ENCODE measurements around the gene ZMYM2. TPM values are rescaled to one million over a fixed set of nuclear protein-coding genes. Genes with fewer than 3 reads are reported as not detected.
A peak's percentile ranks its signal among the peaks of the same experiment; 100 is the strongest.

Gene ZMYM2
- total RNA-seq, 1 experiment from 2014 or later = 91.1 TPM

DNA sequence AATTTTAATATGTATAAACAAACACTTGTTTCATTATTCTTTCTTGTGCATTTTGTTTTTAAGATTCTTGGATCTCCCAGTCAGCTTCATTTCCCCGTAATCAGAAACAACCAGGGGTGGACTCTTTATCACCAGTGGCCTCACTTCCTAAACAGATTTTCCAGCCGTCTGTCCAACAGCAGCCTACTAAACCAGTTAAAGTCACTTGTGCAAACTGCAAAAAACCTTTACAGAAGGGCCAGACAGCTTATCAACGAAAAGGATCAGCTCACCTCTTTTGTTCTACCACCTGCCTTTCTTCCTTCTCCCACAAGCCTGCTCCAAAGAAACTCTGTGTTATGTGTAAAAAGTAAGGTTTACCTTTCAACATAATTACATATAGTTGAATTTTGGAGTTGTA, 44.3 kb downstream of the ZMYM2 start:
- H3K27ac Mint-ChIP-seq (ENCODE audit: unreplicated experiment) = no peak overlapping the region
- BruUV-seq (replicated peaks) = no TSS peak

DNA sequence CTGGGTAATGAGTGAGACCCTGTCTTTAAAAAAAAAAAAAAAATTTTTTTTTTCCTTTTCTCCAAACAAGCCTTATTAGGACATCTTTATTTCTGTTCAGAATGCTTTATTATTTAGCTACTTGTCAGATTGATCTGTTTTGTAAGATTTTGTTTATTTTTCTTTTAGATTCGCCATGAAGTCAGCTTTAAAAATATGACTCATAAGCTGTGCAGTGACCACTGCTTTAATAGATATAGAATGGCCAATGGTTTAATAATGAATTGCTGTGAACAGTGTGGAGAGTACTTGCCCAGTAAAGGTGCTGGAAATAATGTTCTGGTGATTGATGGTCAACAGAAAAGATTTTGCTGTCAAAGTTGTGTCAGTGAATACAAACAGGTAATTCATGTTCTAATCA, 47.7 kb downstream of the ZMYM2 start:
- TF ChIP-seq, protein P1, sequence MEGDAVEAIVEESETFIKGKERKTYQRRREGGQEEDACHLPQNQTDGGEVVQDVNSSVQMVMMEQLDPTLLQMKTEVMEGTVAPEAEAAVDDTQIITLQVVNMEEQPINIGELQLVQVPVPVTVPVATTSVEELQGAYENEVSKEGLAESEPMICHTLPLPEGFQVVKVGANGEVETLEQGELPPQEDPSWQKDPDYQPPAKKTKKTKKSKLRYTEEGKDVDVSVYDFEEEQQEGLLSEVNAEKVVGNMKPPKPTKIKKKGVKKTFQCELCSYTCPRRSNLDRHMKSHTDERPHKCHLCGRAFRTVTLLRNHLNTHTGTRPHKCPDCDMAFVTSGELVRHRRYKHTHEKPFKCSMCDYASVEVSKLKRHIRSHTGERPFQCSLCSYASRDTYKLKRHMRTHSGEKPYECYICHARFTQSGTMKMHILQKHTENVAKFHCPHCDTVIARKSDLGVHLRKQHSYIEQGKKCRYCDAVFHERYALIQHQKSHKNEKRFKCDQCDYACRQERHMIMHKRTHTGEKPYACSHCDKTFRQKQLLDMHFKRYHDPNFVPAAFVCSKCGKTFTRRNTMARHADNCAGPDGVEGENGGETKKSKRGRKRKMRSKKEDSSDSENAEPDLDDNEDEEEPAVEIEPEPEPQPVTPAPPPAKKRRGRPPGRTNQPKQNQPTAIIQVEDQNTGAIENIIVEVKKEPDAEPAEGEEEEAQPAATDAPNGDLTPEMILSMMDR (IDR thresholded peaks at IDR 0.05; ENCODE audit: insufficient read depth in 1 of 2, low read depth in 1 of 2, low read length in 1 of 2, severe bottlenecking in 1 of 2, unreplicated experiment in 1 of 2) = no peak

More for the DNA sequence above, 44.3 kb downstream of the ZMYM2 start:
- H3K27me3 ChIP-seq (replicated peaks; ENCODE audit: control insufficient read depth, insufficient read depth, low read length) = no peaks in the 10 kb centered on the region
- CTCF ChIA-PET = no interaction called here
- H3K9me3 Mint-ChIP-seq (ENCODE audit: unreplicated experiment) = no peaks in the 10 kb centered on the region
- POLR2A ChIA-PET = no interaction called here
- H3K4me3 ChIP-seq (ENCODE audit: low read depth, low read length) = no peak overlapping the region
- H3K4me3 Mint-ChIP-seq (ENCODE audit: unreplicated experiment) = no peak overlapping the region
- TF ChIP-seq, protein P1 (IDR thresholded peaks at IDR 0.05; ENCODE audit: insufficient read depth in 1 of 2, low read depth in 1 of 2, low read length in 1 of 2, severe bottlenecking in 1 of 2, unreplicated experiment in 1 of 2) = no peak
- peaks cover 20% of the 10 kb centered on the region for H3K4me1 ChIP-seq
- intact Hi-C loops (cut with micrococcal nuclease; ENCODE audit: unreplicated experiment) = no loop called here
- peaks cover 74% of the 10 kb centered on the region for H3K36me3 Mint-ChIP-seq (ENCODE audit: insufficient read depth, unreplicated experiment)
- H3K9me3 ChIP-seq = no peaks in the 10 kb centered on the region
- H3K4me1 Mint-ChIP-seq (ENCODE audit: low read depth, unreplicated experiment) = peaks cover 21% of the 10 kb centered on the region
- H3K27me3 Mint-ChIP-seq (ENCODE audit: insufficient read depth, unreplicated experiment) = no peaks in the 10 kb centered on the region
- peaks cover 4% of the 10 kb centered on the region for H3K36me3 ChIP-seq (ENCODE audit: control insufficient read depth, insufficient read depth, low read length)
- peak in 1 of 2 experiments; percentile 12 for DNase-seq

DNA sequence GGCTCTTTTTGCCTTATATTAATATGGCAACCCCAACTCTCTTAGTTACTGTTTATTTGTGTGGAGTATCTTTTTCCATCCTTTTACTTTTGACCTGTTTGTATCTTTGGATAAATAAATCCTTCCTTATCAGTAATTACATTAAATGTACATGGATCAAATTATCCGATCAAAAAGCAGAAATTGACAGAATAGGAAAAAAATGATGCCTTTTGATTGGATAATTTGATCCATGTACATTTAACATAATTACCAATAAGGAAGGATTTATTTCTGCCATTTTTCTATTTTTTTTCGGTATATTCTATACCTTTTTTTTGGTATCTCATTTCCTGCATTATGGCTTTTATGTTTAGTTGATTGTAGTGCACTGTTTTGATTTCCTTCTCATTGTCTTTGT, 57.2 kb downstream of the ZMYM2 start:
- Histone ChIP-seq H3K4me1 (no peaks in the 10 kb centered on the region), H3K4me3 (ENCODE audit: low read depth, low read length) (no peak overlapping the region), H3K36me3 (ENCODE audit: control insufficient read depth, insufficient read depth, low read length) (no peaks in the 10 kb centered on the region; the same call in none of the 2 replicates), H3K27me3 (replicated peaks; ENCODE audit: control insufficient read depth, insufficient read depth, low read length) (no peaks in the 10 kb centered on the region), H3K9me3 (peaks cover 16% of the 10 kb centered on the region)
- TF ChIP-seq, protein P1 (IDR thresholded peaks at IDR 0.05; ENCODE audit: insufficient read depth in 1 of 2, low read depth in 1 of 2, low read length in 1 of 2, severe bottlenecking in 1 of 2, unreplicated experiment in 1 of 2) = no peak
- H3K27me3 Mint-ChIP-seq (ENCODE audit: insufficient read depth, unreplicated experiment) = no peaks in the 10 kb centered on the region
- CTCF ChIA-PET = no interaction called here
- no peak for DNase-seq
- POLR2A ChIA-PET = no interaction called here
- H3K4me3 Mint-ChIP-seq (ENCODE audit: unreplicated experiment) = no peak overlapping the region
- H3K9me3 Mint-ChIP-seq (ENCODE audit: unreplicated experiment) = peaks cover 42% of the 10 kb centered on the region
- peaks cover 71% of the 10 kb centered on the region for H3K36me3 Mint-ChIP-seq (ENCODE audit: insufficient read depth, unreplicated experiment)
- no peak overlapping the region for H3K27ac Mint-ChIP-seq (ENCODE audit: unreplicated experiment)
- H3K4me1 Mint-ChIP-seq (ENCODE audit: low read depth, unreplicated experiment) = peaks cover 7% of the 10 kb centered on the region
- BruUV-seq (replicated peaks) = no TSS peak
- intact Hi-C loops (cut with micrococcal nuclease; ENCODE audit: unreplicated experiment) = no loop called here

More for the DNA sequence above, 47.7 kb downstream of the ZMYM2 start:
- BruUV-seq (replicated peaks) = no TSS peak
- ChIA-PET POLR2A (no interaction called here), CTCF (no interaction called here)
- no peak overlapping the region for H3K27ac Mint-ChIP-seq (ENCODE audit: unreplicated experiment)
- H3K36me3 Mint-ChIP-seq (ENCODE audit: insufficient read depth, unreplicated experiment) = peaks cover 80% of the 10 kb centered on the region
- no peaks in the 10 kb centered on the region for H3K27me3 ChIP-seq (replicated peaks; ENCODE audit: control insufficient read depth, insufficient read depth, low read length)
- no peak overlapping the region for H3K4me3 ChIP-seq (ENCODE audit: low read depth, low read length)
- peaks cover 4% of the 10 kb centered on the region for H3K36me3 ChIP-seq (ENCODE audit: control insufficient read depth, insufficient read depth, low read length)
- peaks cover 14% of the 10 kb centered on the region for H3K4me1 Mint-ChIP-seq (ENCODE audit: low read depth, unreplicated experiment)
- DNase-seq = no peak
- no peaks in the 10 kb centered on the region for H3K27me3 Mint-ChIP-seq (ENCODE audit: insufficient read depth, unreplicated experiment)
- H3K9me3 ChIP-seq = no peaks in the 10 kb centered on the region
- H3K4me3 Mint-ChIP-seq (ENCODE audit: unreplicated experiment) = no peak overlapping the region
- no peaks in the 10 kb centered on the region for H3K9me3 Mint-ChIP-seq (ENCODE audit: unreplicated experiment)
- intact Hi-C loops (cut with micrococcal nuclease; ENCODE audit: unreplicated experiment) = no loop called here
- peaks cover 9% of the 10 kb centered on the region; the same call in 1 of the 2 replicates for H3K4me1 ChIP-seq

Data from Caco-2 (cell line).